Heart left ventricle (tissue), 13 donors: Measurements from ENCODE around the gene CNKSR3.

ENCODE experiments used
- CTCF ChIP-seq, 12 donors: fragments of 200-600 bp; sonication (generic) in 4 of 12; IDR thresholded peaks; one replicate each; pipeline versions ENCODE4 v1.5.0 to v1.8.0; 2018 to 2022; ENCODE audit warnings: antibody characterized with exemption in 12 of 12, mild to moderate bottlenecking in 5 of 12
- POLR2A ChIP-seq, 2 donors: fragments of 450-650 bp; IDR thresholded peaks; one replicate each; pipeline ENCODE4 v1.6.1; 2017; ENCODE audit warnings: antibody characterized with exemption in 2 of 2, mild to moderate bottlenecking in 2 of 2, moderate library complexity in 2 of 2
- donor health status: ischemic (EF 13 %, LVEDD 7.1; RV severe dilation, severe dysfunction).
- donor health status: DM: no; HTN: yes; CAD: no.
- donor health status: DM: no; HTN: no; CAD: no.
- donor health status: ischemic (EF 25% LVEDD 6.9; RV normal size, moderate dysfunction).
- donor health status: ischemic (EF 25% LVEDD 5.7; RV mildly dilated, moderate dysfunction).
- donor health status: ischemic (EF 35%, LVEDD 5.7; RV mildly dilated, moderate dysfunction).
- donor health status: nonischemic (EF 11% LVEDD 7.7; RV severe dilation, severe dysfunction).
- donor health status: DM: yes; HTN: yes; CAD: no.
- donor health status: PGD.
- donor health status: ischemic (EF 29% LVEDD 5.4; RV normal size, mild dysfunction).
- donor health status: nonischemic (EF 23%, LVEDD 6.1; RV moderate dilation, normal function).

DNA sequence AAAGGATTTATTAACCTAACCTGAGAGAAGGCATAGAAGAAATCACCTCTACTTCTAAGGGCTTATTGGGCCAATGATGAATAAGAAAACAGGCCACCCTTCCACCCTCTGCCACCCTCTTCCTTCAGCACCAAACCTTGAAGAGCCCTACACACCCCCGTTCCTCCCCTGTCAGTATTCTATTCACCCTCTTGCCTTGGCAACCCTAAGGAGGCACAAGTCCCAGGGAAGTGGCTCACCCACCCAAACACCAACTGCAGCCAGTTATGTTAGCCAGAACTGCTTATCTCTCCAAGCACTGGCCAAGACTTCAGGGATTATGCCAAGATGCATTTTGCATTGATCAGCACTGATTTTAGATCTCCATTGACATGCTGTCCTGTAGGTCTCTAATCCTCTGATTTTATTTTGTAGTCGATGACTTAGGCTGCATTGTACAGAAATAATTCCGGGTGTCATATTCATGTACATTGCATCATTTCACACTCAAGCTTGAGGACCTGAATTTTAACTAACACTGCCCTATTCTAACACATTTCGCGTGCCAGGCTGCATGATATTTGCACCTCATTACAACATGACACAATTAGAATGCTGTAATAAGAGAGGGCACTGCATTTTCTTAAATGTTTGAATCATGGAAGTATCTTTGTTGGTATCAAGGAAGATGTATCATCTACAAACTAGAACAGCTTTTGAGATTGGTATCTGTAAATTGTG, 15.7 kb downstream of the CNKSR3 start:
- TF ChIP-seq POLR2A (IDR thresholded peaks at IDR 0.05) = no peak
- no peak for TF ChIP-seq CTCF (IDR thresholded peaks at IDR 0.05)
